AG08396 (cell line): ENCODE results near the gene B4GALNT4.
"Not testable (repeated sequence)": the region's sequence is repeated elsewhere in the genome, so short reads cannot be mapped to it uniquely, and the experiment has no call there.

Source experiments
- DNase-seq: peaks from one replicate; pipeline ENCODE4 v3.0.0; 2012; ENCODE audit warnings: low spot score, mixed read lengths

B4GALNT4 gene, protein sequence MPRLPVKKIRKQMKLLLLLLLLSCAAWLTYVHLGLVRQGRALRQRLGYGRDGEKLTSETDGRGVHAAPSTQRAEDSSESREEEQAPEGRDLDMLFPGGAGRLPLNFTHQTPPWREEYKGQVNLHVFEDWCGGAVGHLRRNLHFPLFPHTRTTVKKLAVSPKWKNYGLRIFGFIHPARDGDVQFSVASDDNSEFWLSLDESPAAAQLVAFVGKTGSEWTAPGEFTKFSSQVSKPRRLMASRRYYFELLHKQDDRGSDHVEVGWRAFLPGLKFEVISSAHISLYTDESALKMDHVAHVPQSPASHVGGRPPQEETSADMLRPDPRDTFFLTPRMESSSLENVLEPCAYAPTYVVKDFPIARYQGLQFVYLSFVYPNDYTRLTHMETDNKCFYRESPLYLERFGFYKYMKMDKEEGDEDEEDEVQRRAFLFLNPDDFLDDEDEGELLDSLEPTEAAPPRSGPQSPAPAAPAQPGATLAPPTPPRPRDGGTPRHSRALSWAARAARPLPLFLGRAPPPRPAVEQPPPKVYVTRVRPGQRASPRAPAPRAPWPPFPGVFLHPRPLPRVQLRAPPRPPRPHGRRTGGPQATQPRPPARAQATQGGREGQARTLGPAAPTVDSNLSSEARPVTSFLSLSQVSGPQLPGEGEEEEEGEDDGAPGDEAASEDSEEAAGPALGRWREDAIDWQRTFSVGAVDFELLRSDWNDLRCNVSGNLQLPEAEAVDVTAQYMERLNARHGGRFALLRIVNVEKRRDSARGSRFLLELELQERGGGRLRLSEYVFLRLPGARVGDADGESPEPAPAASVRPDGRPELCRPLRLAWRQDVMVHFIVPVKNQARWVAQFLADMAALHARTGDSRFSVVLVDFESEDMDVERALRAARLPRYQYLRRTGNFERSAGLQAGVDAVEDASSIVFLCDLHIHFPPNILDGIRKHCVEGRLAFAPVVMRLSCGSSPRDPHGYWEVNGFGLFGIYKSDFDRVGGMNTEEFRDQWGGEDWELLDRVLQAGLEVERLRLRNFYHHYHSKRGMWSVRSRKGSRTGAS

DNA sequence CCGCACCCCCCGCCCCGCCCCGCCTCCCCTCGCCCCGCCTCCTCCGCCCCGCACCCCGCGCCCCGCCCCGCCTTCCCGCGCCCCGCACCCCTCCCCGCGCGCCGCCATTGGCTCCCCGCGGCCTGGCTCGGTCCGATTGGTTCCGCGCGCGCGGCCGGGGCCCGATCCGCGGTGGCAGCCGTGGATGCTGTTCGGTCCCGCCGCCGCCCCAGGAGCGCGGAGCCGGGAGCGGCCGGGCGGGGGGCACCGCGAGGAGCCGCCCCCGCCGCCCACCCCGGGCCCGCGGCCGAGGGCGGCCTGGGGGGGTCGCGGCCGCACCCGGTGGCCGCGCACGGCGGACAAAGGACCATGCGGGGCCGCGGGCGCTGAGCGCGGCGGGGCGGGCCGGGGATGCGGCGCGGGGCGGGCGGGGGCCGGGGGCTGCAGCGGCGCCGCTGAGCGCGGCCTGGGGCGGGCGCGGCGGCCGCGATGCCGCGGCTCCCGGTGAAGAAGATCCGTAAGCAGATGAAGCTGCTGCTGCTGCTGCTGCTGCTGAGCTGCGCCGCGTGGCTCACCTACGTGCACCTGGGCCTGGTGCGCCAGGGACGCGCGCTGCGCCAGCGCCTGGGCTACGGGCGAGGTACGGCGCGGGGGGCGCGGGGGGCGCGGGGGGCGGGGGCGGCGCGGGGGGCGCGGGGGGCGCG is at the start of gene B4GALNT4:
TSS of gene B4GALNT4 (plus strand) at position 164 of the 683 bp plus-strand sequence. CDS start at position 469, 305 bp downstream.
- peak; percentile 89 for DNase-seq

DNA sequence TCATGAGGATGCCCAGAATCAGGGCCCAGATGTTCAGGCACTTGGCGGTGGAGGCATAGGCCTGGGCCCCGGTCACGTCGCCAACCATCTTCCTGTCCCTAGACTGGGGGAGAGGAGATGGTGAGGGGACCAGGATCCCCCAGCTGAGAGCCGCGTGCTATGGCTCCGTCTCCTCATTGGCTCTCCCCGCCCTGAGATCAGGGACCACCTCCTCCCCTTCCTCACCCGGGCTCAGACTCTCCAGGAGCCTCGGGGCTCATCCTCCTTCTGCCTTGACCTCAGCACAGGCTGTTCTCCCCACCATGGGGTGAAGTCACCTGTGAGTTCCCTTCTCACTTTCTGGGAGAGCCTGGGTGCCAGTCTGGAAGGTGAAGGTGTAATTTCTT is 49.4 kb upstream of the B4GALNT4 start:
- not testable (repeated sequence) for DNase-seq

DNA sequence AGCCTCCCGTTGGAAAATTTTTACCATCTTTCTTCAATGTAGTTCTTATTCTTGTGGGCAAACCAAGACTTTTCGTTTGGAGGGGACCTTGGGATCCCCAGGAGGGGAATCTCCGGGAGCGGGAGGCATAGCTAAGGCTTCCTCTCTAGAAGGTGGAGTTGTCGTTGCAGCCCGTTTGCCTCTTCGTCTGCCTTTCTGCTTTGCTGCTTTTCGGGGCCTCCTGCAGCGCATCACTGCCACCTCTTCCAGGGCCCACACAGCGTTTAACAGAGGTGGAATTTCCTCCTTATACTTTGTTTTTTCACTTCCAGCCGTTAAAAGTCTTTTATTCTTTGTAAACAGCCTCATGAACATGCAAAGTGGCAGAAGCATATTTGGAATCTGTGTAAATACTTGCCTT is 45.1 kb upstream of the B4GALNT4 start:
- no peak for DNase-seq

DNA sequence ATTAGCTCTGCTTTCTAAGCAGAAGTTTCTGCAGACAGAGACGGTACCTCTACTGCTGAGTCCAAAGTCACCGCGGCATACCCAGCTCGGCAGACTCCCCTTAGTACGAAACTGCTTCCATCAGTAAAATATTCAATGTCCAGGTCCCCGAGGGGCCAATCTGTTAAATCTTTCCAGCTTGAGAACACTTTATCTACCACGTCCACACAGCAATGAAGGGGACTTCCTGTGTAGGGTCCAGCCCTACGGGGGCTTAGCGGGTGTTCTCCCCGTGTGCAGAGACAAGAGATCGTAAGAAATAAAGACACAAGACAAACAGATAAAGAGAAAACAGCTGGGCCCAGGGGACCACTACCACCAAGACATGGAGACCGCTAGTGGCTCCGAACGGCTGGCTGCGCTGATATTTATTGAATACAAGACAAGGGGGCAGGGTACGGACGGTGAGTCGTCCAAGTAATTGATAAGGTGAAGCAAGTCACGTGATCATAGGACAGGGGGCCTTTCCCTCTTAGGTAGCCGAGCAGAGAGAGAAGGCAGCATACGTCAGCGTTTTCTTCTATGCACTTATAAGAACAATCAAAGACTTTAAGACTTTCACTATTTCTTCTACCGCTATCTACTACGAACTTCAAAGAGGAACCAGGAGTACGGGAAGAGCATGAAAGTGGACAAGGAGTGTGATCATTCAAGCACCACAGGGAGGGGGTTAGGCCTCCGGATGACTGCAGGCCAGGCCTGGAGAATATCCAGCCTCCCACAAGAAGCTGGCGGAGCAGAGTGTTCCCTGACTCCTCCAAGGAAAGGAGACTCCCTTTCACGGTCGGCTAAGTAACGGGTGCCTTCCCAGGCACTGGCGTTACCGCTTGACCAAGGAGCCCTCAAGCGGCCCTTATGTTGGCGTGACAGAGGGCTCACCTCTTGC is 44.4 kb upstream of the B4GALNT4 start:
- DNase-seq = not testable (repeated sequence)

DNA sequence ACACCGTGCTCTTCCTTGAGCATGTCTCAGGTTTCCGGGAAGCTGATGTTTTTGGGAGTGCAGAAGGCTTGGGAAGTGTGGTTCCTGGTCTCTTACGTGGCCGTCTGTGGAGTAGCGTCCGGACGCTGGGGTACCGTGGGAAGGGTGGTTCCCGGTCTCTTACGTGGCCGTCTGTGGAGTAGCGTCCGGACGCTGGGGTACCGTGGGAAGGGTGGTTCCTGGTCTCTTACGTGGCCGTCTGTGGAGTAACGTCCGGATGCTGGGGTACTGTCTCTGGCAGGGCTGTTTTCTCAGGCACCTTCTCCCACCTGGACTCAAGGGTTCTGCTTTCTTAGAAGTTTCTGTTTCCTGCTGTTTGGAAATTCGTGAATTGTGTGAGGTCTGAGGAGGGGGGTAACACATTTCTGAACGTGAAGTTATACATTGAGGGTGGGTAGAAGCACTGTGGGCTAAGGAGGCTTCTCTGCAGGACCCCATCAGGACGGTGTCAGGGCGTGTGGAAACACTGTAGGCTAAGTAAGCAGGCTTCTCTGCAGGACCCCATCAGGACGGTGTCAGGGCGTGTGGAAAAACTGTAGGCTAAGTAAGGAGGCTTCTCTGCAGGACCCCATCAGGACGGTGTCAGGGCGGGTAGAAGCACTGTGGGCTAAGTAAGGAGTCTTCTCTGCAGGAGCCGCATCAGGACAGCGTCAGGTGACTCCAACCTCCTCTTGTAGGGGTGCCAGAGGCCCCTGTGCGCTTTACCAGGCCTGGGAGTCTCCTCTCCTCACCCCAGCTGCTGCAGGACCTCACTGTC is 43.3 kb upstream of the B4GALNT4 start:
- DNase-seq = no peak

DNA sequence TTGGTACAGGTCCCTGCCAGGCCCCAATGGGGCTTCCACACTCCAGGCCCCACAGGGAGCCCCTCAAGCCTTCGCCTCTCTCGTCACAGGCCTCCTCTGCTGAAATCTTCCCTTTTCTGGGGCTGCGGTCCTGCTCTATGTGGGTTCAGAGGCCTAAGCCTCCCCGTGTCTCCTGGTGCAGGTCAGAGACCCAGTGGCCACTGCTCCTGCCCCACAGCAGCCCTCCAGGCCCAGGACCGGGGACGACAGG is 42.8 kb upstream of the B4GALNT4 start:
- DNase-seq = no peak

DNA sequence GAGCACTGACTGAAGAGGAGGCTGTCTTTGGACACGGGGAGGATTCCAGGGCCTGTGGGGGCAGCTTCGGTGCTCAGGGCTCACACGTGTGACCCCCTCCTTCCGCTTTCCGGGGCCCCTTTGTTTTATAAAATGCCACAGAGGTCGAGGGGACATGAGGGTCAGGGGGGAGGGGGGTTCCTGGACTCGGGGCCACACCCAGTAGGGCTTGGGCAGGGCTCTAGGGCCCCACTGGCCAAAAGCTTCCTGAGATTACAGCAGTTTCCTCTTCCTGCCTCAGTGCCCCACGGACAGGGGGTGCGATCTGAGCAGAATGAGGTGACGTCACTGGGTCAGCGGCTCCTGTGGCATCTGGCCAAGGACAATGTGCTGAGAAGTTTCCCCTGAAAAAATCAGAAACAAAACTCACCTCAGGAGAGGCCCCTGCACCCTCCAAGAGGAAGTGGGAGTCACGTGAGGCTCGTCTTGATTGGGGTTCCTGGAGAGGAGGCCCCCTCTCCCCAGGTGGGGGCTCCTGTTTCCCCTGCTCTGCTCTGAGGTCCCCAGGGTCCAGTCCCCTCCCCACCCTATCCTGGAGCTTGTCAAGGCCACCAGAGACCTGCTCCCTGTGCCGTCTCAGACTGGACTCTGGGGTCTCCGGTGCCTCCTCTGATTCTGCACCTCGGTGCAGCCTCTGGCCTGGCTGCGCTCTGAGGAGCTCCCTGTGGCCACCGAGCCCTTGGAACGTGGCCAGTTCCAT is 42.3 kb upstream of the B4GALNT4 start:
- DNase-seq = no peak

DNA sequence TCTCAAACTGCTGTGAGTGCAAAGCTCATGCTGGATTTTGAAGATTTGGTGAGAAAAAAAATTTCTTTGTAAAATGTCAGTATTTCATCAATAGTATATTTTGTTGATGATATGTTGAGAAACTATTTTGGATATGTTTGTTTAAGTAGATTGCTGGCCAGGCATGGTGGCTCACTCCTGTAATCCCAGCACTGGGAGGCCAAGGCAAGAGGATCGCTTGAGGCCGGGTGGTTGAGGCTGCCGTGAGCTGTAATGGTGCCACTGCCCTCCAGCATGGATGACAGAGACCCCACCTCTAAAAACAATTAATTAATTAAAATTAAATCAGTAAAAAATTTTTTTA is 41.7 kb upstream of the B4GALNT4 start:
- DNase-seq = no peak

DNA sequence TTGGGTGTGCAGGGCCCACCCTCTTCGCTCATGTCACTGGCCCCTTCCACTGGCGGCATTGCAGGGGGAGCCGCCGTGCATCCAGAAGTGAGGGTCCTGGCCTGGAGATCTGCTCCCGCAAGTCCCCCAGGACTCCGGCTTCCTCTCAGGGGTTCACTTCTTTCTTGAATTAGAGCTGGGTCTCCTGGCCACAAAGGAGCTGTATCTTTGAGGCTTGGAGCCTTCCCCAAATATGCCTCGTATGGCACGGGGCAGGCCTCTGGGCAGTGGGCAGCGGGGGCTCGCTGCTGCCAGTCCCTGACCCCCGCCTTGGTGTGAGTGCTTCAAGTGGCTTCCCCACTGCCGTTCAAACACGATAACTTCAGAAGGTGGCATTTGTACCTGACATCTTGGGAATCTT is 41.3 kb upstream of the B4GALNT4 start:
- no peak for DNase-seq

DNA sequence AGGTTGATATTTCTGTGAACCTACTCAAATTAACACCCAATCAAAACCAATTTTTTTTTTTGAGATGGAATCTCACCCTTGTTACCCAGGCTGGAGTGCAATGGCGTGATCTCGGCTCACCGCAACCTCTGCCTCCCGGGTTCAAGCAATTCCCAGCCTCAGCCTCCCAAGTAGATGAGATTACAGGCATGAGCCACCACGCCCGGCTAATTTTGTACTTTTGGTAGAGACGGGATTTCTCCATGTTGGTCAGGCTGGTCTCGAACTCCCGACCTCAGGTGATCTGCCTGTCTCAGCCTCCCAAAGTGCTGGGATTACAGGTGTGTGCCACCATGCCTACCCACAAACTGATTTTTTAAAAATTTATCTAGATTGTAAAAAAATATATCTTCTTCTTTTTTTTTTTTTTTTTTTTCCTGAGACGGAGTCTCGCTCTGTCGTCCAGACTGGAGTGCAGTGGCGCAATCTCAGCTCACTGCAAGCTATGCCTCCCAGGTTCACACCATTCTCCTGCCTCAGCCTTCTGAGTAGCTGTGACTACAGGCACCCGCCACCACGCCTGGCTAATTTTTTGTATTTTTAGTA is 40.7 kb upstream of the B4GALNT4 start:
- not testable (repeated sequence) for DNase-seq

DNA sequence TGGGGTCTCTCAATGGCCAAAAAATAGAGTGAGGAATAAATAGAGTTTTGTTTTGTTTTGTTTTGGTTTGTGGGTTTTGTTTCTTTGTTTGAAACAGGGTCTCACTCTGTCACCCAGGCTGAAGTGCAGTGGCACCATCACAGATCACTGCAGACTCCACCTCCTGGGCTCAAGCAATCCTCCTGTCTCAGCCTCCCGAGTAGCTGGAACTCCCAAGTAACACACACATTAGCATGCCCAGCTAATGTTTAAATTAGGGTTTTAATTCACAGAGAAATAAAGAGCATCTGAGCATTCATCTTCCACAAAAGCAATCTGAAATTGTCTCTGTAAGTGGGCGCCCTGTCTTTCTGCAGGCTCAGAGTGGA is 39.4 kb upstream of the B4GALNT4 start:
- no peak for DNase-seq

DNA sequence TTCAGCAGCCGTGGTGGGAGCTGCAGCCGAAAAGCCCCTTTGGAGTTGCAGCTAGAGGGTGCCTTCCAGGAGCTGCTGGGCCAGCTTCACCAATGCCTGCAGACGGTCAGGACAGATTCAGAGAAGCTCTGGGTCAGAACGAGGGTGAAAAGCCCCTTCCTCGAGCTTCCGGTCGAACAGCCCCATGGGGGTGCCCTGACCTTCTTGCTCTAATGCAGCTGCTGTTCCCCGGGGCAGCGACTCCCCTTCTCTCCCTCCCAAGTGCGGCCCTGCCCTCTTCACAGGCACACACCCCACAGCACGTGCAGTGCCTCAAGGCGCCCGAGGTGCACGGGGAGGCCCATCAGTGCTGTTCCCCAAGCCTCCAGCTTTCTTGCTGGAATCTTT is 39.0 kb upstream of the B4GALNT4 start:
- no peak for DNase-seq

DNA sequence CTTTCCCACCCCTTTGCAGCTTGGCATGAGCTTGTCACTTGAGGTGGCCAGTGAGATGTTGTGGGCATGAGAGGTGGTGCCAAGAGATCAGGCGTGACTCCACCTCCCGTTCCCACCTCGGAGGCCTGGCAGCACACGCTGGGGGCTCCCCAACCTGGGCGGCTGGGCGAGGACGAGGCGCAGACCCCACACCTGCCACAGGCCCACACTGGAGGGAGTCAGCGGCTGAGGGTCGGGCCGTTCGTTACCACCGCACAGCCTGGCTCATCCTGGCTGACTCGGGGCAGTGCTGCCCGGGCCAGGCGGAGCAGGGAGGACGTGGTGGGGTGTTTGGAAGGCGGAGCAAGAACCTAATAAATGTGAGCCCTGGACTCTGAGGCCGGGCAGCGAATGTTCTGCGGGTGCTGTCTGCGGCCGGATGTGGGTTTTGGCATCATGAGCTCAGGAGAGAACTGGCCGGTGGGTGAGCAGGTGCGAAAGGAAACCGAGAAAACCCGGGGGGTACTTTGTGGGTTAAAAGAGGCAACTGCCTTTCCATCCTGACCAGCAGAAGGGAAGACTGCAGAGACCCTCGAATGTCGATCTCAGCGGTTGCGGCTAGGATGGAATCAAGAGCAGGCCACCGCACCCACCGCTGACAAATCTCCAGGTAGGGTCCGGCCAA is 38.5 kb upstream of the B4GALNT4 start:
- no peak for DNase-seq

DNA sequence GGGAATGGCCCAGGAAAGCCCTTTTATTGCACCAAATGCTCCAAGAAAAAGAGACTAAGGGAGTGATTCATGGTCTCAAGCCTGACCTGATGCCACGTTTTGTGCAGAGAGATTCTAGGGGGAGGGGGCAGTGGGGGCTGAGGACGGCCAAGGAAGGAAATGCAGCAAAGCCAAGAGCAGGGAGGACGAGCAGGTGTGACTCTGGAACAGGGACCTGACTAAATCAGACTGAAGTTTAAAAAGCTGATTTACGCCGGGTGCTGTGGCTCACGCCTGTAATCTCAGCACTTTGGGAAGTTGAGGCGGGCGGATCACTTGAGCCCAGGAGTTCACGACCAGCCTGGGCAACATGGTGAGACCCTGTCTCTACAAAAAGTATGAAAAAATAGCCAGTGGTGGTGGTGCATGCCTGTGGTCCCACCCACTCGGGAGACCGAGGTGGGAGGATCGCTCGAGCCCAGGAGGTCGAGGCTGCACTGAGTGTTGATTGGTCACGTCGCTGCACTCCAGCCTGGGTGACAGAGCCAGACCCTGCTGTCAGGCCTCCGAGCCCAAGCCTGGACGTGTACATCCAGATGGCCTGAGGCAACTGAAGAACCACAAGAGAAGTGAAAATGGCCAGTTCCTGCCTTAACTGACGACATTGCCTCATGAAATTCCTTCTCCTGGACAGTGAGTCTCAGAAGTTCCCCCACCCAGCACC is 37.8 kb upstream of the B4GALNT4 start:
- DNase-seq = no peak

DNA sequence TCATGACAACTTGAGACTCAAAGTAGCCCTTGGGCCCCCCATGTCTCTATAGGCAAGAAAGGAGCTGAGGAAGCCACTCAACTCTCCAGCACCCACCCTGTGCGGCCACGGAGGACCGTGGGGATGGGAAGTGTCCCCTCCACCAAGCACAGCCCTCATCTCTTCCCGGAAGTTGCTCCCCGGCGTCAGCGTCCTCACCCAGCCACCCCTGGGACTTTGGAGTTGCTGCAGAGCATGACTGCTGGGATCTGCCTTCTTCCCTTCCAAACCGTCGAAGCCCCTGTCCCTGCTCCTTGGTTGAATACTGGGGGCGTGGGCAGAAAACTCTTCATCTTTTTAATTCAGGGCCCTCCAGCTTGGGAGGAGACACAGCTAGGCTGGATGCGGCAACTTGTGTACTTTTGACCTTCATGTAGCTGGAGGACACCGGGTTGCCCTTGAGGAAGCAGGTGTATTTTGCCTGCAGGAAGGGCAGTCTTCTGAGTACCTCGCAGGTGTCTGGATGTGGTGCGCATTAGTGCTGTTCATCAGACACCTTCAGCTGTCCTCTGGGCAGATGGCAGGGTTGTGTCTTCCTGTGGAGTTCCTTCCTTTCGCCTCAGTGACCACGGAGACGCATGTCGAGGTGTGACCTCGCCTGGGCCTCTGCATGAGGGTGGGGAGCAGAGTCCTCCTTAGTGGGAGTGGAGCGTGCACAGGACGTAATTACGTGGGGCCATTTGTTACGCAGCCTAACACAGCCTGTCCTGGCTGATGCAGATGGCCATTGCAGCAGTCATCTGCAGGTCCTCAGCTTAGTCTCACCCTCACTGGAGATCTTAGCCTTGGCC is 36.4 kb upstream of the B4GALNT4 start:
- no peak for DNase-seq

DNA sequence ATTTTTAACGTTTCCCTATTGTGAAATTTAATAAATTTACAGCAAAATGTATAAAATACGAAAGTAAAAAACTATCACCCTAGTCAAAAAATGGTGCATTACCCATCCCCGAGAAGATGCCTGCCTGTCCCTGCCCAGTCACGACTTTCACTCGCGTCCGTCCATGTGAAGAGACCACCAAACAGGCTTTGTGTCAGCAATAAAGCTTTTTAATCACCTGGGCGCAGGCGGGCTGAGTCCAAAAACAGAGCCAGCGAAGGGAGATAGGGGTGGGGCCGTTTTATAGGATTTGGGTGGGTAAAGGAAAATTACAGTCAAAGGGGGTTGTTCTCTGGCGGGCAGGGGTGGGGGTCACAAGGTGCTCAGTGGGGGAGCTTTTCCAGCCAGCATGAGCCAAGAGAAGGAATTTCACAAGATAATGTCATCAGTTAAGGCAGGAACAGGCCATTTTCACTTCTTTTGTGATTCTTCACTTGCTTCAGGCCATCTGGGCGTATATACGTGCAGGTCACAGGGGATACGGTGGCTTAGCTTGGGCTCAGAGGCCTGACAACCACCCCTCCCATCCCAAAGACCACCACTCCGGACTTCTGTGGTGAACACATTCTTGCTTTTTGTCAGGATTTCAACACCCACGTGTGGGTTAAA is 35.6 kb upstream of the B4GALNT4 start:
- not testable (repeated sequence) for DNase-seq
